Caco-2 (cell line): ENCODE results near the gene ST6GALNAC3. TPM values are rescaled to one million over a fixed set of nuclear protein-coding genes. Genes with fewer than 3 reads are reported as not detected.

Experiments used
- BruUV-seq: library from RNA; stranded (reverse); fragments of 400-500 nt; replicated peaks from 2 replicates; lab custom pipeline; 2021; lab: Mats Ljungman, UMichigan
- CTCF ChIA-PET: fragments of 300-600 bp; sonication (Branson Sonifier 250); formaldehyde crosslinking; loops from one replicate; lab custom pipeline; 2022; ENCODE audit warnings: antibody characterized with exemption; lab: Charles Lee
- POLR2A ChIA-PET: fragments of 300-600 bp; sonication (Branson Sonifier 250); formaldehyde crosslinking; loops from one replicate; lab custom pipeline; 2022; ENCODE audit warnings: antibody characterized with exemption; lab: Charles Lee
- DNase-seq, 2 experiments: peaks; one replicate each; pipeline versions ENCODE4 v3.0.0 to v3.0.0-alpha.2; 2020 to 2022
- H3K27me3 ChIP-seq: replicated peaks from 2 replicates; pipeline ENCODE4 v1.6.0; 2011; ENCODE audit warnings: low read length; ENCODE audit not compliant: control insufficient read depth, insufficient read depth
- H3K36me3 ChIP-seq: 2 replicates; pipeline ENCODE4 v1.5.1; 2011; ENCODE audit warnings: low read length; ENCODE audit not compliant: control insufficient read depth, insufficient read depth
- H3K4me1 ChIP-seq: fragments of 250-450 bp; sonication (Bioruptor Pico); 2 replicates; pipeline ENCODE4 v1.5.1; 2020; ENCODE audit warnings: mild to moderate bottlenecking
- H3K4me3 ChIP-seq: 2 replicates; pipeline ENCODE4 v1.5.1; 2011; ENCODE audit warnings: low read depth, mild to moderate bottlenecking, control low read depth, low read length
- H3K9me3 ChIP-seq: fragments of 250-450 bp; sonication (Bioruptor Pico); 2 replicates; pipeline ENCODE4 v1.5.1; 2020; ENCODE audit warnings: mild to moderate bottlenecking, moderate library complexity
- H3K27ac Mint-ChIP-seq: one replicate; pipeline ENCODE4 v1.8.0; 2022; ENCODE audit warnings: mixed read lengths; ENCODE audit not compliant: unreplicated experiment
- H3K27me3 Mint-ChIP-seq: one replicate; pipeline ENCODE4 v1.8.0; 2022; ENCODE audit warnings: mixed read lengths; ENCODE audit not compliant: insufficient read depth, unreplicated experiment
- H3K36me3 Mint-ChIP-seq: one replicate; pipeline ENCODE4 v1.8.0; 2022; ENCODE audit warnings: mild to moderate bottlenecking, mixed read lengths; ENCODE audit not compliant: insufficient read depth, unreplicated experiment
- H3K4me1 Mint-ChIP-seq: one replicate; pipeline ENCODE4 v1.8.0; 2022; ENCODE audit warnings: low read depth, mixed read lengths; ENCODE audit not compliant: unreplicated experiment
- H3K4me3 Mint-ChIP-seq: one replicate; pipeline ENCODE4 v1.8.0; 2022; ENCODE audit warnings: mild to moderate bottlenecking, moderate library complexity, mixed read lengths; ENCODE audit not compliant: unreplicated experiment
- H3K9me3 Mint-ChIP-seq: one replicate; pipeline ENCODE4 v1.8.0; 2022; ENCODE audit warnings: mixed read lengths; ENCODE audit not compliant: unreplicated experiment
- CTCF ChIP-seq, 2 experiments: fragments of 200-600 bp in 1 of 2; IDR thresholded peaks; 1 replicate in 1 of 2; 2 replicates in 1 of 2; pipeline versions ENCODE4 v1.5.1 to v1.8.0; 2011 to 2022; ENCODE audit warnings: antibody characterized with exemption in 1 of 2, control low read depth in 1 of 2, inconsistent platforms in 1 of 2, low read depth in 1 of 2, low read length in 1 of 2, mild to moderate bottlenecking in 1 of 2, moderate library complexity in 1 of 2; ENCODE audit not compliant: insufficient read depth in 1 of 2, severe bottlenecking in 1 of 2, unreplicated experiment in 1 of 2
- intact Hi-C: fragments of 100-400 bp; cut with micrococcal nuclease; formaldehyde crosslinking; loops from one replicate; pipeline ENCODE4 v1.10.0; 2022; ENCODE audit not compliant: unreplicated experiment
- total RNA-seq: library from RNA; stranded (reverse); gene quantifications from 2 replicates; pipeline ENCODE4 v1.2.3, GENCODE V29; 2022

Gene ST6GALNAC3
- total RNA-seq, 1 experiment from 2014 or later: 16.0 TPM

- Mint-ChIP-seq H3K4me1 (no peaks in the 10 kb centered on the region), H3K4me3 (no peak overlapping the region), H3K36me3 (no peaks in the 10 kb centered on the region), H3K9me3 (no peaks in the 10 kb centered on the region), H3K27ac (no peak overlapping the region), H3K27me3 (no peaks in the 10 kb centered on the region)
- intact Hi-C loops: no loop called here
- TF ChIP-seq CTCF (IDR thresholded peaks at IDR 0.05; ENCODE audit: insufficient read depth in 1 of 2, low read depth in 1 of 2, low read length in 1 of 2, severe bottlenecking in 1 of 2, unreplicated experiment in 1 of 2): no peak
- ChIA-PET POLR2A (no interaction called here), CTCF (no interaction called here)
- no peaks in the 10 kb centered on the region for H3K36me3 ChIP-seq
- no peaks in the 10 kb centered on the region for H3K4me1 ChIP-seq
- H3K4me3 ChIP-seq: no peak overlapping the region
- no peaks in the 10 kb centered on the region for H3K9me3 ChIP-seq
- BruUV-seq: no TSS peak
- no peak for DNase-seq
- H3K27me3 ChIP-seq: no peaks in the 10 kb centered on the region
These were observed 117.0 kb downstream of the ST6GALNAC3 start for GRCh38 chr1:76191561-76191960.

- POLR2A ChIA-PET: no interaction called here
- no peak for TF ChIP-seq CTCF (IDR thresholded peaks at IDR 0.05; ENCODE audit: insufficient read depth in 1 of 2, low read depth in 1 of 2, low read length in 1 of 2, severe bottlenecking in 1 of 2, unreplicated experiment in 1 of 2)
- no peak overlapping the region for H3K4me3 Mint-ChIP-seq
- H3K36me3 Mint-ChIP-seq: no peaks in the 10 kb centered on the region
- H3K27ac Mint-ChIP-seq: no peak overlapping the region
- no peak for DNase-seq
- Histone ChIP-seq H3K9me3 (no peaks in the 10 kb centered on the region), H3K27me3 (no peaks in the 10 kb centered on the region), H3K36me3 (no peaks in the 10 kb centered on the region), H3K4me3 (no peak overlapping the region), H3K4me1 (no peaks in the 10 kb centered on the region)
- intact Hi-C loops: no loop called here
- no peaks in the 10 kb centered on the region for H3K9me3 Mint-ChIP-seq
- no TSS peak for BruUV-seq
- H3K4me1 Mint-ChIP-seq: no peaks in the 10 kb centered on the region
- no peaks in the 10 kb centered on the region for H3K27me3 Mint-ChIP-seq
- CTCF ChIA-PET: no interaction called here
These were observed 123.9 kb downstream of the ST6GALNAC3 start for GRCh38 chr1:76198452-76198851.

- no peak for DNase-seq
- Histone ChIP-seq H3K27me3 (no peaks in the 10 kb centered on the region), H3K9me3 (no peaks in the 10 kb centered on the region), H3K4me3 (no peak overlapping the region), H3K4me1 (no peaks in the 10 kb centered on the region), H3K36me3 (no peaks in the 10 kb centered on the region)
- BruUV-seq: no TSS peak
- Mint-ChIP-seq H3K27me3 (no peaks in the 10 kb centered on the region), H3K27ac (no peak overlapping the region), H3K36me3 (no peaks in the 10 kb centered on the region), H3K4me1 (no peaks in the 10 kb centered on the region), H3K9me3 (no peaks in the 10 kb centered on the region), H3K4me3 (no peak overlapping the region)
- ChIA-PET POLR2A (no interaction called here), CTCF (no interaction called here)
- no peak for TF ChIP-seq CTCF (IDR thresholded peaks at IDR 0.05; ENCODE audit: insufficient read depth in 1 of 2, low read depth in 1 of 2, low read length in 1 of 2, severe bottlenecking in 1 of 2, unreplicated experiment in 1 of 2)
- intact Hi-C loops: no loop called here
These were observed 128.1 kb downstream of the ST6GALNAC3 start for GRCh38 chr1:76202670-76203069.
